Keratinocyte (primary cell): Measurements from ENCODE around the gene RFFL. TPM values are rescaled to one million over a fixed set of nuclear protein-coding genes. Genes with fewer than 3 reads are reported as not detected.
"Not testable (repeated sequence)": the region's sequence is repeated elsewhere in the genome, so short reads cannot be mapped to it uniquely, and the experiment has no call there.

Source experiments
- DNase-seq: peaks from one replicate; pipeline ENCODE4 v3.0.0-alpha.2; 2011; ENCODE audit warnings: low read depth, missing footprints, low spot score
- FAIRE-seq: peaks from 2 replicates; lab custom pipeline; 2011; peaks lifted over from hg19 to GRCh38; lab: Jason Lieb, UNC
- H2AFZ ChIP-seq: 2 replicates; pipeline ENCODE4 v1.6.0; 2012; ENCODE audit warnings: low read length, control low read depth, inconsistent platforms; ENCODE audit not compliant: control insufficient read depth
- H3K27ac ChIP-seq: 2 replicates; pipeline ENCODE4 v1.5.1; 2011; ENCODE audit warnings: low read length; ENCODE audit not compliant: control insufficient read depth, insufficient read depth
- H3K27me3 ChIP-seq: 3 replicates; pipeline ENCODE4 v1.6.0; 2011; ENCODE audit warnings: low read length; ENCODE audit not compliant: control insufficient read depth, insufficient read depth; ENCODE audit errors: extremely low read depth
- H3K36me3 ChIP-seq, 2 experiments: 2 replicates in 1 of 2; 3 replicates in 1 of 2; pipeline ENCODE4 v1.5.1; 2011; ENCODE audit warnings: low read length in 2 of 2, mild to moderate bottlenecking in 1 of 2; ENCODE audit not compliant: control insufficient read depth in 2 of 2, insufficient read depth in 2 of 2; ENCODE audit errors: extremely low read depth in 1 of 2
- H3K4me1 ChIP-seq: 3 replicates; pipeline ENCODE4 v1.5.1; 2011; ENCODE audit warnings: low read length; ENCODE audit not compliant: control insufficient read depth, insufficient read depth; ENCODE audit errors: extremely low read depth
- H3K4me2 ChIP-seq: 3 replicates; pipeline ENCODE4 v1.6.0; 2011; ENCODE audit warnings: low read depth, low read length; ENCODE audit not compliant: control insufficient read depth, insufficient read depth; ENCODE audit errors: extremely low read depth
- H3K4me3 ChIP-seq, 3 experiments: fragments of 200-600 bp in 1 of 3; sonication (generic) in 1 of 3; 2 replicates in 2 of 3; 3 replicates in 1 of 3; pipeline ENCODE4 v1.5.1; 2011 to 2016; ENCODE audit warnings: low read length in 3 of 3, mild to moderate bottlenecking in 3 of 3, control low read depth in 2 of 3, inconsistent platforms in 1 of 3, low read depth in 1 of 3, mixed read lengths in 1 of 3, mixed run types in 1 of 3, moderate library complexity in 1 of 3; ENCODE audit not compliant: control insufficient read depth in 2 of 3, insufficient read depth in 2 of 3; ENCODE audit errors: extremely low read depth in 1 of 3
- H3K79me2 ChIP-seq: 2 replicates; pipeline ENCODE4 v1.6.0; 2012; ENCODE audit warnings: low read length; ENCODE audit not compliant: control insufficient read depth, insufficient read depth
- H3K9ac ChIP-seq: 3 replicates; pipeline ENCODE4 v1.6.0; 2011; ENCODE audit warnings: low read length; ENCODE audit not compliant: control insufficient read depth, insufficient read depth; ENCODE audit errors: extremely low read depth
- H3K9me1 ChIP-seq: 3 replicates; pipeline ENCODE4 v1.6.0; 2011; ENCODE audit warnings: low read length; ENCODE audit not compliant: control insufficient read depth, insufficient read depth; ENCODE audit errors: extremely low read depth
- H3K9me3 ChIP-seq: 2 replicates; pipeline ENCODE4 v1.5.1; 2012; ENCODE audit warnings: low read depth, low read length; ENCODE audit not compliant: control insufficient read depth
- H4K20me1 ChIP-seq: 3 replicates; pipeline ENCODE4 v1.6.0; 2011; ENCODE audit warnings: low read length; ENCODE audit not compliant: control insufficient read depth, insufficient read depth; ENCODE audit errors: extremely low read depth
- EZH2 ChIP-seq: IDR thresholded peaks from one replicate; pipeline ENCODE4 v1.6.1; 2012; ENCODE audit warnings: inconsistent platforms, mild to moderate bottlenecking, low read length, moderate library complexity
- dilution Hi-C: fragments of 300-500 bp; cut with MboI; formaldehyde crosslinking; loops from one replicate; pipeline ENCODE4 v1.7.0; 2020; ENCODE audit warnings: low sequenced_read_pairs; ENCODE audit not compliant: extremely low pct_ligation_motif_present
- polyA plus RNA-seq, 5 experiments: library from polyadenylated mRNA; depleted of rRNA in 3 of 5; stranded (reverse) in 3 of 5; stranded (forward) in 1 of 5; unstranded in 1 of 5; fragments of >200 nt; gene quantifications; 1 replicate in 1 of 5; 2 replicates in 3 of 5; 3 replicates in 1 of 5; pipeline versions ENCODE4 v1.2.1 to v1.2.3, GENCODE V29; 2011 to 2012; ENCODE audit warnings: missing spikeins in 2 of 5, low read depth in 1 of 5, low replicate concordance in 1 of 5
- TF ChIP-seq, protein P1 (sequence below), 3 experiments: IDR thresholded peaks in 1 of 3; conservative IDR thresholded peaks in 1 of 3; optimal IDR thresholded peaks in 1 of 3; 2 replicates in 2 of 3; 3 replicates in 1 of 3; pipeline versions ENCODE3 to v1.5.1; 2011; ENCODE audit warnings: low read length in 3 of 3, mild to moderate bottlenecking in 3 of 3, moderate library complexity in 2 of 3, control low read depth in 1 of 3, inconsistent platforms in 1 of 3; ENCODE audit not compliant: insufficient read depth in 2 of 3; ENCODE audit errors: extremely low read depth in 1 of 3

The RFFL gene
- polyA plus RNA-seq, 1 donor (not counting 4 experiments of a cell fraction or from before 2014, with no cell fraction given): 13.5 TPM

DNA sequence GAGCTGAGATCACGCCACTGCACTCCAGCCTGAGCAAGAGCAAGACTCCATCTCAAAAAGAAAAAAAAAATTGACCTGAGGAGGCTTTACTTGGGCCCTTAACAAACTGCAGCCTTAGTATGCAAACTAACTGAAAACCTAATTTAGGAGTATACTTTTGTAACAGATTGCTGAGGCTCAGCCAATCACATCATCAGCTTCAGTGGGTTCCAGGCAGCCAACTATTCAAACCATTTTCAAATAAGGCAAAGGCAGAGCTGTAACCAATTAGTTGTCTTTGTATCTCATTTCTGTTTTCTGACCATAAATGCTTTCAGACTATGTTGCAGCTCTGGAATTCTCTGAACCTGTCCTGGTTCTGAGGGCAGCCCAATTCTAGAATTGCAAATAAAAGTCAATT is 32.2 kb upstream of the RFFL start:
- Histone ChIP-seq H3K4me3 (no peak overlapping the region), H3K27me3 (no peaks in the 10 kb centered on the region), H3K9ac (no peak overlapping the region), H4K20me1 (no peaks in the 10 kb centered on the region), H3K4me2 (no peak overlapping the region), H3K4me1 (peaks cover 5% of the 10 kb centered on the region), H2AFZ (no peak overlapping the region), H3K9me3 (no peaks in the 10 kb centered on the region), H3K79me2 (no peaks in the 10 kb centered on the region), H3K36me3 (peaks cover 0 to 3% of the 10 kb centered on the region in 2 experiments), H3K27ac (no peak overlapping the region), H3K9me1 (no peaks in the 10 kb centered on the region)
- TF ChIP-seq, protein P1, sequence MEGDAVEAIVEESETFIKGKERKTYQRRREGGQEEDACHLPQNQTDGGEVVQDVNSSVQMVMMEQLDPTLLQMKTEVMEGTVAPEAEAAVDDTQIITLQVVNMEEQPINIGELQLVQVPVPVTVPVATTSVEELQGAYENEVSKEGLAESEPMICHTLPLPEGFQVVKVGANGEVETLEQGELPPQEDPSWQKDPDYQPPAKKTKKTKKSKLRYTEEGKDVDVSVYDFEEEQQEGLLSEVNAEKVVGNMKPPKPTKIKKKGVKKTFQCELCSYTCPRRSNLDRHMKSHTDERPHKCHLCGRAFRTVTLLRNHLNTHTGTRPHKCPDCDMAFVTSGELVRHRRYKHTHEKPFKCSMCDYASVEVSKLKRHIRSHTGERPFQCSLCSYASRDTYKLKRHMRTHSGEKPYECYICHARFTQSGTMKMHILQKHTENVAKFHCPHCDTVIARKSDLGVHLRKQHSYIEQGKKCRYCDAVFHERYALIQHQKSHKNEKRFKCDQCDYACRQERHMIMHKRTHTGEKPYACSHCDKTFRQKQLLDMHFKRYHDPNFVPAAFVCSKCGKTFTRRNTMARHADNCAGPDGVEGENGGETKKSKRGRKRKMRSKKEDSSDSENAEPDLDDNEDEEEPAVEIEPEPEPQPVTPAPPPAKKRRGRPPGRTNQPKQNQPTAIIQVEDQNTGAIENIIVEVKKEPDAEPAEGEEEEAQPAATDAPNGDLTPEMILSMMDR (optimal IDR thresholded peaks at IDR 0.05 in 1 of 3, IDR thresholded peaks at IDR 0.05 in 1 of 3, conservative IDR thresholded peaks at IDR 0.05 in 1 of 3; ENCODE audit: extremely low read depth in 1 of 3, insufficient read depth in 2 of 3, low read length in 3 of 3): no peak
- no peak for TF ChIP-seq EZH2
- DNase-seq (no peak), FAIRE-seq (no peak)
- dilution Hi-C loops: no loop called here

- no peaks in the 10 kb centered on the region for H4K20me1 ChIP-seq
- no peaks in the 10 kb centered on the region for H3K9me1 ChIP-seq
- H3K27me3 ChIP-seq: no peaks in the 10 kb centered on the region
- dilution Hi-C loops: no loop called here
- TF ChIP-seq EZH2: no peak
- TF ChIP-seq, protein P1 (optimal IDR thresholded peaks at IDR 0.05 in 1 of 3, IDR thresholded peaks at IDR 0.05 in 1 of 3, conservative IDR thresholded peaks at IDR 0.05 in 1 of 3; ENCODE audit: extremely low read depth in 1 of 3, insufficient read depth in 2 of 3, low read length in 3 of 3): no peak
- DNase-seq (no peak), FAIRE-seq (peak; percentile 59)
- H3K4me3 ChIP-seq: no peak overlapping the region
- peak overlapping the region; percentile 83 for H2AFZ ChIP-seq
- no peaks in the 10 kb centered on the region for H3K79me2 ChIP-seq
- H3K36me3 ChIP-seq: no peaks in the 10 kb centered on the region
- no peak overlapping the region for H3K4me2 ChIP-seq
- peak overlapping the region; percentile 16 for H3K9ac ChIP-seq
- H3K27ac ChIP-seq: peak overlapping the region; percentile 64
- peaks cover 7% of the 10 kb centered on the region for H3K4me1 ChIP-seq
- H3K9me3 ChIP-seq: no peaks in the 10 kb centered on the region
These were observed 31.4 kb upstream of the RFFL start for GRCh38 chr17:35094902-35095301.

GRCh38 chr17:35090707-35091106 is 27.2 kb upstream of the RFFL start:
- H3K27me3 ChIP-seq, H3K9me3 ChIP-seq, H4K20me1 ChIP-seq, H3K4me2 ChIP-seq, H3K9ac ChIP-seq, H2AFZ ChIP-seq, H3K36me3 ChIP-seq, dilution Hi-C loops, DNase-seq, FAIRE-seq, H3K4me3 ChIP-seq, H3K9me1 ChIP-seq, H3K27ac ChIP-seq: not testable (repeated sequence)
- Histone ChIP-seq H3K4me1 (peaks cover 36% of the 10 kb centered on the region), H3K79me2 (peaks cover 32% of the 10 kb centered on the region)
